Heart left ventricle (tissue), 13 donors: ENCODE data around the gene GALNT10.

Experiments
- CTCF ChIP-seq, 12 donors: fragments of 200-600 bp; sonication (generic) in 4 of 12; IDR thresholded peaks; one replicate each; pipeline versions ENCODE4 v1.5.0 to v1.8.0; 2018 to 2022; ENCODE audit warnings: antibody characterized with exemption in 12 of 12, mild to moderate bottlenecking in 5 of 12
- POLR2A ChIP-seq, 2 donors: fragments of 450-650 bp; IDR thresholded peaks; one replicate each; pipeline ENCODE4 v1.6.1; 2017; ENCODE audit warnings: antibody characterized with exemption in 2 of 2, mild to moderate bottlenecking in 2 of 2, moderate library complexity in 2 of 2
- donor health status: ischemic (EF 13 %, LVEDD 7.1; RV severe dilation, severe dysfunction).
- donor health status: DM: no; HTN: yes; CAD: no.
- donor health status: DM: no; HTN: no; CAD: no.
- donor health status: ischemic (EF 25% LVEDD 6.9; RV normal size, moderate dysfunction).
- donor health status: ischemic (EF 25% LVEDD 5.7; RV mildly dilated, moderate dysfunction).
- donor health status: ischemic (EF 35%, LVEDD 5.7; RV mildly dilated, moderate dysfunction).
- donor health status: nonischemic (EF 11% LVEDD 7.7; RV severe dilation, severe dysfunction).
- donor health status: DM: yes; HTN: yes; CAD: no.
- donor health status: PGD.
- donor health status: ischemic (EF 29% LVEDD 5.4; RV normal size, mild dysfunction).
- donor health status: nonischemic (EF 23%, LVEDD 6.1; RV moderate dilation, normal function).

- TF ChIP-seq CTCF (IDR thresholded peaks at IDR 0.05) (no peak), POLR2A (IDR thresholded peaks at IDR 0.05) (no peak)
These were observed 133.5 kb downstream of the GALNT10 start for GRCh38 chr5:154324033-154324432.
